Glutamatergic neuron (in vitro differentiated cells): ENCODE results near the gene UBE4B. TPM values are rescaled to one million over a fixed set of nuclear protein-coding genes. Genes with fewer than 3 reads are reported as not detected.
A peak's percentile ranks its signal among the peaks of the same experiment; 100 is the strongest.

ENCODE experiments used
- DNase-seq: peaks from one replicate; pipeline ENCODE4 v3.0.0; 2022
- H3K27ac Mint-ChIP-seq: one replicate; pipeline ENCODE4 v1.8.0; 2020; ENCODE audit warnings: mild to moderate bottlenecking, mixed read lengths, inconsistent platforms; ENCODE audit not compliant: unreplicated experiment
- H3K27me3 Mint-ChIP-seq: one replicate; pipeline ENCODE4 v1.8.0; 2020; ENCODE audit warnings: mild to moderate bottlenecking, moderate library complexity, mixed read lengths, inconsistent platforms; ENCODE audit not compliant: unreplicated experiment
- H3K36me3 Mint-ChIP-seq: one replicate; pipeline ENCODE4 v1.8.0; 2020; ENCODE audit warnings: mild to moderate bottlenecking, mixed read lengths, inconsistent platforms; ENCODE audit not compliant: unreplicated experiment
- H3K4me1 Mint-ChIP-seq: one replicate; pipeline ENCODE4 v1.8.0; 2020; ENCODE audit warnings: mild to moderate bottlenecking, low read depth, mixed read lengths, inconsistent platforms; ENCODE audit not compliant: unreplicated experiment
- H3K4me3 Mint-ChIP-seq: one replicate; pipeline ENCODE4 v1.8.0; 2020; ENCODE audit warnings: mild to moderate bottlenecking, mixed read lengths, inconsistent platforms; ENCODE audit not compliant: unreplicated experiment
- H3K9me3 Mint-ChIP-seq: one replicate; pipeline ENCODE4 v1.8.0; 2020; ENCODE audit warnings: mild to moderate bottlenecking, moderate library complexity, mixed read lengths, inconsistent platforms; ENCODE audit not compliant: unreplicated experiment
- total RNA-seq: library from RNA; stranded (reverse); fragmentation: NEBNext Ultra II Directional; extraction: Animal tissue kit (Norgen Biotek cat#: 25700); gene quantifications from one replicate; pipeline ENCODE4 v1.2.1, GENCODE V29; 2021; ENCODE audit not compliant: unreplicated experiment
- TF ChIP-seq, protein P1 (sequence below): fragments of 200-600 bp; sonication (generic); IDR thresholded peaks from one replicate; pipeline ENCODE4 v1.5.0; 2021; ENCODE audit not compliant: partially characterized antibody, unreplicated experiment

Gene UBE4B
- total RNA-seq, 1 donor from 2014 or later: 94.1 TPM

DNA sequence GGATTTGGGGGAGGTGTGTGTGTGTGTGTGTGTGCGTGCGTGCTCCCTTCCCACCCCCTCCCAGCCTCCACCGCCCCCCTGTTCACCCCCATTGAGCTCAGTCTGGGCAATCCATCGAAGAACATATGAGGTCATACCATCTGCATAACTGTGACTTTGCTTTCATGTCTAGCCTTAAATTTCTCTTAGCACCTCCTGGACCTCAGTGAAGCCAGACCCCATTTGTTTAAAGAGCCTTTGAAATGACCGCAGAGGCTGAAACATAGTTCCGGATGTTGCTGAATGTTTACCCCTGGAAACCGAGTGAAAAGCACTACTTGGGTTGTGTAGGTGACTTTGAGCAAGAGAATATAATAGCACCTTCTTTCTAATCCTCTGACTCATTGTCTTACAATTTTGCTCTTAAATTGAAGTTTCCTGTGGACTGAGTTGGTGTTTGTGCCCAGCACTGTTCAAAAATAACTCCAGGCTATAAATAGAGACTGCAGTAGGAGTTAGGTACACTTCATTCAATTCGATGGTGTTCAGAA, 75.4 kb downstream of the UBE4B start:
- Mint-ChIP-seq H3K36me3 (peaks cover 4% of the 10 kb centered on the region), H3K4me3 (no peak overlapping the region), H3K27me3 (peaks cover 5% of the 10 kb centered on the region), H3K9me3 (peaks cover 1% of the 10 kb centered on the region), H3K27ac (no peak overlapping the region), H3K4me1 (peaks cover 4% of the 10 kb centered on the region)
- TF ChIP-seq, protein P1, sequence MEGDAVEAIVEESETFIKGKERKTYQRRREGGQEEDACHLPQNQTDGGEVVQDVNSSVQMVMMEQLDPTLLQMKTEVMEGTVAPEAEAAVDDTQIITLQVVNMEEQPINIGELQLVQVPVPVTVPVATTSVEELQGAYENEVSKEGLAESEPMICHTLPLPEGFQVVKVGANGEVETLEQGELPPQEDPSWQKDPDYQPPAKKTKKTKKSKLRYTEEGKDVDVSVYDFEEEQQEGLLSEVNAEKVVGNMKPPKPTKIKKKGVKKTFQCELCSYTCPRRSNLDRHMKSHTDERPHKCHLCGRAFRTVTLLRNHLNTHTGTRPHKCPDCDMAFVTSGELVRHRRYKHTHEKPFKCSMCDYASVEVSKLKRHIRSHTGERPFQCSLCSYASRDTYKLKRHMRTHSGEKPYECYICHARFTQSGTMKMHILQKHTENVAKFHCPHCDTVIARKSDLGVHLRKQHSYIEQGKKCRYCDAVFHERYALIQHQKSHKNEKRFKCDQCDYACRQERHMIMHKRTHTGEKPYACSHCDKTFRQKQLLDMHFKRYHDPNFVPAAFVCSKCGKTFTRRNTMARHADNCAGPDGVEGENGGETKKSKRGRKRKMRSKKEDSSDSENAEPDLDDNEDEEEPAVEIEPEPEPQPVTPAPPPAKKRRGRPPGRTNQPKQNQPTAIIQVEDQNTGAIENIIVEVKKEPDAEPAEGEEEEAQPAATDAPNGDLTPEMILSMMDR: no peak
- DNase-seq: no peak

DNA sequence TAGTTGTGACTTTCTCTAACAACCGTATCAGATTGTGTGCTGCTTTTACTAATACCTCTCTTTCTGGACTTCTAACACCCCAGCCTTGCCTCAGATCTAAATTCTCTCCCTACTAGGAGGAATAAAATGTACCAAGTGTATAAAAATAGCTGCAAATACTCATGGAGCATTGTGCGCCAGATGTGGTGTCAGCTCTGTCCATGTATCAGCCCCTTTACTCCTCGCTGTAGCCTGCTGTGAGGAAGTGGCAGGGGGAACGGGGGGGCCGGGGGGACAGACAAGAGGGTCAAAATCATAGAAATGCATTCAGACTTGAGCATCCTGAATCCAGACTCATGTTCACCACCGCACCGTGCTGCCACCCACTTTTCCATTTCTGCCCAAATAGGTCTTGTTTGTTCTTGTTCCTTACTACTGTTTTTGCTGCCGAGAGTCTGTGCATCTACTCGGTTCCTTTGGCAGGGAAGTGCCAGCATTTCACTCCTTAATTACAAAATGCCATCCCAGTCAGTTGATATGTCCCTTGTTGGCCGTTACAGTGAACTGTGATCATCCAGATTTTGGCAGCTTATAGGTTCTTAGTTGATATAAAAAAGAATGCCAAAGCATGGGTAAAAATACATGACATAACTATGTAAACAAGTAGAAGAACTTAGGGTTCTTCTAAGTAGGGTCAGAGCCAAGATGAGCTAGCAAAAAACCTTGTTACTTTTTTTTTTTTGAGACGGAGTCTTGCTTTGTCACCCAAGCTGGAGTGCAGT, 76.4 kb downstream of the UBE4B start:
- H3K4me3 Mint-ChIP-seq: no peak overlapping the region
- TF ChIP-seq, protein P1: no peak
- peaks cover 3% of the 10 kb centered on the region for H3K9me3 Mint-ChIP-seq
- no peak overlapping the region for H3K27ac Mint-ChIP-seq
- H3K4me1 Mint-ChIP-seq: peaks cover 6% of the 10 kb centered on the region
- H3K27me3 Mint-ChIP-seq: peaks cover 5% of the 10 kb centered on the region
- no peak for DNase-seq
- peaks cover 4% of the 10 kb centered on the region for H3K36me3 Mint-ChIP-seq

DNA sequence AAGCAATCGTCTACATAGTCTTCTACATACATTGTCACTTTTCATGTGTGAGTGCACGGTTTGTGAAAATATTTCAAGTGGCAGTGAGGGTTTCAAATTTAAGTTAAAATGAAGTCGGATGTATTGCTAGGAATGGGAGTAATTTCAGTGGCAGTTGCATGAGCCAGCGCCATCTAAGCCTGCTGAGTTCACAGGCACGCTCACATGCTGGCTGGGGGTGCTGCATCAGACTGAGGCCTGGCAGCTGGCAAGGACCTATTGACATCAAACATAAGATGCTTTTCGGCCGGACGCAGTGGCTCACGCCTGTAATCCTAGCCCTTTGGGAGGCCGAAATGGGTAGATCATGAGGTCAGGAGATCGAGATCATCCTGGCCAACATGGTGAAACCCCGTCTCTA, 80.7 kb downstream of the UBE4B start:
- H3K27ac Mint-ChIP-seq: peak overlapping the region; percentile 12
- TF ChIP-seq, protein P1: no peak
- no peak overlapping the region for H3K4me3 Mint-ChIP-seq
- H3K36me3 Mint-ChIP-seq: peaks cover 4% of the 10 kb centered on the region
- H3K9me3 Mint-ChIP-seq: peaks cover 1% of the 10 kb centered on the region
- H3K27me3 Mint-ChIP-seq: peaks cover 5% of the 10 kb centered on the region
- H3K4me1 Mint-ChIP-seq: peaks cover 6% of the 10 kb centered on the region
- DNase-seq: no peak

DNA sequence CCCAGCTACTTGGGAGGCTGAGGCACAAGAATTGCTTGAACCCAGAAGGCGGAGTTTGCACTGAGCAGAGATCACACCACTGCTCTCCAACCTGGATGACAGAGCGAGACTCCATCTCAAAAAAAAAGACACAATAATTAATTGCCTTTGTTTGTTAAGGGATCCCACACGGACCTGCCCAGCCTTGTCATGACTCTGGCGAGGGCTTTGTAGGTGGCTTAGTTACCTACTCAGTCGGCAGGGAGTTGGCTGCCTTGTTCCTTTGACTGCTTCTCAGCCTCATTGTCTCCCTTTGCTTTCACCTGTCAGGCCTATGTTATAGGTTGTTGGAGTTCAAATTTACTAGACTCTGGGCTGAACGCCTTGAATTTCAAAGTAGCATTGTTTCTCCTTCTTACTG, 82.0 kb downstream of the UBE4B start:
- peaks cover 1% of the 10 kb centered on the region for H3K9me3 Mint-ChIP-seq
- H3K27ac Mint-ChIP-seq: no peak overlapping the region
- no peak overlapping the region for H3K4me3 Mint-ChIP-seq
- DNase-seq: no peak
- H3K36me3 Mint-ChIP-seq: peaks cover 4% of the 10 kb centered on the region
- TF ChIP-seq, protein P1: no peak
- peaks cover 3% of the 10 kb centered on the region for H3K27me3 Mint-ChIP-seq
- peaks cover 6% of the 10 kb centered on the region for H3K4me1 Mint-ChIP-seq

DNA sequence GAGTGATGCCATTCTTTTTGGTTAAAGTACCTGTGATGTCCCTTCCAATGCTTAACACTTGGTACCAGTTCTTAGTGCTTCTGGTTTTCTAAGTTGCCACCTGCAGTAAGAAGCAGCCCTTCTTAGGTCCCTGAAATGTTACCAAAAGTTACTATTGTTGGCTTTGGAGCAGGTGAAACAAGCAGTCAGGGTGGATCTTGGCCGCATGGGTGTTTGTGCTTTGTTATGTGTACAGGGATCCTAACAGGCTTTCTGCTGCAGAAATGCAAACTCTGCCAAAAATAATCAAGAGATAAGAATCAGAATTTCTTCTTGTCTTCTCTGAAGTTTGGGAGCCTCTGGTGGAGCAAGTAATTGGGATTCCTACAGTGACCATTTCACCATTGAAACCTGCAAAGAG, 84.4 kb downstream of the UBE4B start:
- Mint-ChIP-seq H3K4me3 (no peak overlapping the region), H3K9me3 (peaks cover 1% of the 10 kb centered on the region), H3K36me3 (no peaks in the 10 kb centered on the region), H3K27ac (no peak overlapping the region), H3K27me3 (peaks cover 3% of the 10 kb centered on the region), H3K4me1 (peaks cover 6% of the 10 kb centered on the region)
- TF ChIP-seq, protein P1: no peak
- DNase-seq: no peak
